BJ (cell line): ENCODE data around the gene LITAF. TPM values are rescaled to one million over a fixed set of nuclear protein-coding genes. Genes with fewer than 3 reads are reported as not detected.

ENCODE experiments used
- CTCF ChIA-PET: fragments of 350-600 bp; formaldehyde crosslinking; extraction: SDS; loops from one replicate; lab custom pipeline; 2021; ENCODE audit warnings: antibody characterized with exemption, inconsistent platforms; lab: Yijun Ruan, JAX
- POLR2A ChIA-PET: fragments of 300-600 bp; sonication (Branson Sonifier 250); formaldehyde crosslinking; extraction: SDS; loops from one replicate; lab custom pipeline; 2021; ENCODE audit warnings: antibody characterized with exemption; lab: Charles Lee
- DNase-seq: peaks from one replicate; pipeline ENCODE4 v3.0.0-alpha.2; 2011; ENCODE audit warnings: low read depth
- H3K27me3 ChIP-seq: 2 replicates; pipeline ENCODE4 v1.6.0; 2011; ENCODE audit warnings: low read length; ENCODE audit not compliant: control insufficient read depth, insufficient read depth
- H3K36me3 ChIP-seq: 2 replicates; pipeline ENCODE4 v1.5.1; 2011; ENCODE audit warnings: low read length; ENCODE audit not compliant: control insufficient read depth, insufficient read depth
- H3K4me3 ChIP-seq: 2 replicates; pipeline ENCODE4 v1.5.1; 2011; ENCODE audit warnings: low read depth, mild to moderate bottlenecking, control low read depth, low read length
- polyA plus RNA-seq: library from polyadenylated mRNA; depleted of rRNA; stranded (reverse); fragments of >200 nt; gene quantifications from 2 replicates; pipeline ENCODE4 v1.2.3, GENCODE V29; 2011; rRNA removed
- TF ChIP-seq, protein P1 (sequence below): IDR thresholded peaks from 2 replicates; pipeline ENCODE4 v1.5.1; 2011; ENCODE audit warnings: low read depth, mild to moderate bottlenecking, control low read depth, inconsistent platforms, low read length, moderate library complexity; ENCODE audit not compliant: insufficient read depth

The LITAF gene
- polyA plus RNA-seq, 1 experiment: 212 TPM

DNA sequence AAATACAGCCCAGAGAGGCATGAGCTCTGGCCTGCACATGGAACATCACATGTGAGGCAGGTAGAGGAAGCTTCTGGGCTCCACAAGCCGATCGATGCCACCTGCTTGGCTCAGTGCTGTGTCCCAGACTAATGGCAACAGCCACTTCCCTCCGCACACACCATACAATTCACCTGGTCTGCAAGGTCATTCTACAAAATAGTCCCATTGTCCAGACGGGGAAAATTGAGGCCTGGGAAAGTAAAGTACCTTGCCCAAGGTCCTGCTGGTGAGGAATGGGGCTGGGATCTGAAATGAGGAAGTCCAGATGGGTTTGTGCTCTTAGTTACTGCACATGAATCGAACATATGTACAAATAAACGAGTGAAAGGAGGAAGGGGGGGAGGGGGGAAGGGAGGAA is 88.0 kb downstream of the LITAF start:
- ChIA-PET CTCF (interaction anchor here (1.1 kb wide), 1 partner anchor 18 kb away, joined by 3 read pairs; no protein-coding TSS in a partner anchor), POLR2A (no interaction called here)
- Histone ChIP-seq H3K27me3 (no peaks in the 10 kb centered on the region), H3K4me3 (no peak overlapping the region), H3K36me3 (no peaks in the 10 kb centered on the region)
- no peak for DNase-seq
- TF ChIP-seq, protein P1, sequence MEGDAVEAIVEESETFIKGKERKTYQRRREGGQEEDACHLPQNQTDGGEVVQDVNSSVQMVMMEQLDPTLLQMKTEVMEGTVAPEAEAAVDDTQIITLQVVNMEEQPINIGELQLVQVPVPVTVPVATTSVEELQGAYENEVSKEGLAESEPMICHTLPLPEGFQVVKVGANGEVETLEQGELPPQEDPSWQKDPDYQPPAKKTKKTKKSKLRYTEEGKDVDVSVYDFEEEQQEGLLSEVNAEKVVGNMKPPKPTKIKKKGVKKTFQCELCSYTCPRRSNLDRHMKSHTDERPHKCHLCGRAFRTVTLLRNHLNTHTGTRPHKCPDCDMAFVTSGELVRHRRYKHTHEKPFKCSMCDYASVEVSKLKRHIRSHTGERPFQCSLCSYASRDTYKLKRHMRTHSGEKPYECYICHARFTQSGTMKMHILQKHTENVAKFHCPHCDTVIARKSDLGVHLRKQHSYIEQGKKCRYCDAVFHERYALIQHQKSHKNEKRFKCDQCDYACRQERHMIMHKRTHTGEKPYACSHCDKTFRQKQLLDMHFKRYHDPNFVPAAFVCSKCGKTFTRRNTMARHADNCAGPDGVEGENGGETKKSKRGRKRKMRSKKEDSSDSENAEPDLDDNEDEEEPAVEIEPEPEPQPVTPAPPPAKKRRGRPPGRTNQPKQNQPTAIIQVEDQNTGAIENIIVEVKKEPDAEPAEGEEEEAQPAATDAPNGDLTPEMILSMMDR: no peak

GRCh38 chr16:11497851-11498289 is 88.8 kb downstream of the LITAF start:
- DNase-seq: no peak
- H3K36me3 ChIP-seq: no peaks in the 10 kb centered on the region
- POLR2A ChIA-PET: no interaction called here
- CTCF ChIA-PET: interaction anchor here (1.1 kb wide), 1 partner anchor 19 kb away, joined by 3 read pairs; no protein-coding TSS in a partner anchor
- TF ChIP-seq, protein P1: no peak
- H3K27me3 ChIP-seq: no peaks in the 10 kb centered on the region
- H3K4me3 ChIP-seq: no peak overlapping the region

Other genes with a start within 250 kb of the LITAF start
- gene RMI2, start 241.5 kb downstream of the LITAF start, polyA plus RNA-seq: 1.7 and 3.2 TPM in 2 replicates
- 7.3 and 7.5 TPM in 2 replicates for gene SNN, start 81.5 kb upstream of the LITAF start, polyA plus RNA-seq
- gene TXNDC11, start 155.9 kb upstream of the LITAF start, polyA plus RNA-seq: 41.6 and 45.1 TPM in 2 replicates
- gene ZC3H7A, start 210.3 kb upstream of the LITAF start, polyA plus RNA-seq: 30.4 and 54.9 TPM in 2 replicates